DMS79 (cell line): ENCODE data around the gene PFKFB2.

Source experiments
- DNase-seq: peaks from one replicate; lab custom pipeline; 2025; lab: John Stamatoyannopoulos, UW

The PFKFB2 gene

GRCh38 chr1:207089627-207090355 is 36.7 kb downstream of the PFKFB2 start:
- no peak for DNase-seq

- no peak for DNase-seq
Observed at GRCh38 chr1:207091200-207091908, 38.3 kb downstream of the PFKFB2 start.

GRCh38 chr1:207093944-207094343 is 40.9 kb downstream of the PFKFB2 start:
- DNase-seq: no peak

DNA sequence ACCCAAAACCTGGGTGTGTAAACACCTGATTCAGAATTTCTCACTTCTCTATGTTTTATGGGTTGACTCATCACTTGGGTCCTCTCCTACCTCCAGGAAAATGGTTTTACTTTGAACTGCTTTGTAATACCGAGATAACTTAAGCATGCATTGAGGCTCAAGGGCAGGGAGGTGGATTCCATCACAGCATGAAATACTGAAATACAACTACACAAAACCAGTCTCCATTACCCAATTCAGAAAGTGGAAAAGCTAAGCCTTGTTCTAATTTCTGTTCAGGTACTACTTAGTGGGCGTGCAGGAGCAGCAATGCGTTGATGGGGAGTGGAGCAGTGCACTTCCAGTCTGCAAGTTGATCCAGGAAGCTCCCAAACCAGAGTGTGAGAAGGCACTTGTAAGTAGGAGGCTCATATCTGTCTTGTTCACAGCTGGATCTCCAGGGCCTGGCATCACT is 44.8 kb downstream of the PFKFB2 start:
- no peak for DNase-seq

GRCh38 chr1:207101720-207102119 is 48.6 kb downstream of the PFKFB2 start:
- no peak for DNase-seq

DNA sequence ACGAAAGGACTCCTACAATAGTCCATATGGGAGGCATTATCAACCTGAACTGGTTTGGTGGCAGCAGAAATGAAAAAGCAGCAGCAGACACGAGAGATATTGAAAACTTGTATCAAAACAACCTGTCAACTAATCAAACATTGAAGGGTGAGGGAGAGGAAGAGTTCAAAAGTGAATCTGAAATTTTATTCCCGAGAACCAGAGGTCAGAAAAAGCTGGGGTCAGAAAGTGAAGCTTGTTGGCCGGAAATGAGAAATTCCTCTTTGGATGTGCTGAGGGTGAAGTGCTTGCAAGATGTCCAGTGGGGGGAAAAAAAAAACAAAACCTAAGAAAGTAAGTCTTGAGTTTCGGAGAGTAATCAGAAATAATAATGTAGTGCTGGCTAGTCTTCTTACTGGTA is 49.1 kb downstream of the PFKFB2 start:
- DNase-seq: no peak

GRCh38 chr1:207102659-207103058 is 49.6 kb downstream of the PFKFB2 start:
- DNase-seq: no peak

DNA sequence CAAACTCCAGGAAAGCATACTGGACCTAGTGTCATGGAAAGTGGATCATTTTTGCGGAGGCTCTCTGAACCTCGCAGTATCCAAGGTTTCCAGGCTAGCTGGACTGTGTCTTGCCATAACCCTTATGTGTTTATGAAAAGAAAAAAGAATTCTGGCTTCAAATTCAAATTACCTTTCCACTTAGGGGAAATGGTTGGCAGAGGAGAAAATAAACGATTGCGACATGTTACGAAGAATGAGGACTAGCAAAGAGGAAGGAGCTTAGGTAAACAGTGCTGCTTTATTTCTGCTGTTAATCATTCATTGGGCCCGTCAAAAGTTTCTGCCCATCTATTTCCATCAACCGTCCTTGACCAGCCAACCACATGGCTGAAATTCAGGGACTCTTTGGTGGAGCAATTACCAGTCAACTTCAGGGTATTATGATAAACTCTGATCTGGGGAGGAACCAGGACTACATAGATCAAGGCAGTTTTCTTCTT is 50.9 kb downstream of the PFKFB2 start, which contains the start of gene C4BPA:
Gene C4BPA, plus strand, starts transcription at position 342 of the 482 bp plus-strand sequence. CDS start 8,793 bp downstream, outside the sequence.
- no peak for DNase-seq

- DNase-seq: no peak
Observed at GRCh38 chr1:207109004-207109403, 55.9 kb downstream of the PFKFB2 start.

DNA sequence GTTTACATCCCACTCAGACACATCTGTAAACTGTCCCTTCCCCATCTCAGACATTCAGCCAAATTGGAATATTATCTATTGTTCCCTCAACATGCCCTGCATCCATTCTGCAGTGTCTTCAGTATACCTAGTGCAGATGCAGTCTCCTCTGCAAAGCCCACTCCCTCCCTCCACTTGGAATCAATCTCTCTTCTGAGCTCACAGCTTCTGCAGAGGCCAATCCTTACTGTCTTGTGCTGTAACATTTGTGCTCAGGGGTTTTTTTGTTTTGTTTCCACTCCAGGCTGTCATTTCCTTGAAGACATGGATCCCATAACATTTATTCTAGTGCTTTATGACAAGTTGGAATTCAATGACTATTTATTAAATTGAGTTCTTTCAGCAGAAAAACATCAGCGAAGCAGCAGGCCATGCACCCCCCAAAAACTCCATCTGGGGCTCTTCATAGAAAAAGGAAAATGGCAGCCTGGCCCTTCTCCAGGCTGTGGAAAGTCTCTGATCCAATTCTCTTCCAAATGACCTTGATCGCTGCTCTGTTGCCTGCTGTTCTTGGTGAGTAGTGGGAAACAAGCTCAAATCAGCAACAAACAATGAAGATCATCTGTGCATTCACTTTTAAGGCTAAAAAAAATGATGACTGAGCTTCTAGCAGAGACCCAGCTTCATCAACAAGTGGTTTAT is 59.7 kb downstream of the PFKFB2 start:
- DNase-seq: no peak

- DNase-seq: no peak
Observed at GRCh38 chr1:207115269-207115668, 62.2 kb downstream of the PFKFB2 start.

- no peak for DNase-seq
Observed at GRCh38 chr1:207124389-207124788, 71.3 kb downstream of the PFKFB2 start.

DNA sequence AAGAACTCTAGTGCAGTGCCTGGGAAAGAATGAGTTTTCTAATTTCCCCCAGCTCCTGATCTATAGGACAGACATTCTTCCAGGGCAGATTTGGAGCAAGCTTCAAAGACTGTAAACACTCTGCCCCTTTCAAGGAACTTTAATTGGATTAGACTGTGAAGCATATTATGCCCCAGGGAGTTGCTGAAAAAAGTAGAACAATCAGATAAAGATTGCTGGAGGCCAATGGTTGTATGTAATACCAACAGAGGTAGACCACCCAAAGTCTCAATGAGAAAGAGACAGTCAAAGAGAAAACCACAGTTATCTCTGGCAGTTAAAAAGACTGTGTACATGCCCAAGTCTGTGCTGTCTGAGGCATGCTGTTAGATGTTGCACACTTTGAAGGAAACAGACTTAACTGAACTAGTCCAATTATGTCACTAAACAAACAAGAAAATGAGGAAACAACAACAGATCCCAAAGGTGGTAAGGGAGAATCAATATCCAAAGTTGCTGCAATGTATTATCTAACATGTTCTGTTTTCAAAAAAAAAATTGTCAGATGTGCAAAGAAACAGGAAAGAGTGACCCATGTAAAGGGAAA is 75.4 kb downstream of the PFKFB2 start:
- no peak for DNase-seq

GRCh38 chr1:207129053-207129452 is 76.0 kb downstream of the PFKFB2 start:
- no peak for DNase-seq
